OCI-LY1 (cell line): Measurements from ENCODE around the gene FBXL14.

Experiments
- CTCF ChIP-seq: fragments of 200-600 bp; sonication (generic), shearing (Covaris generic); IDR thresholded peaks from 2 replicates; pipeline ENCODE4 v1.5.1; 2017; ENCODE audit warnings: mild to moderate bottlenecking, antibody characterized with exemption, low read length, moderate library complexity, mixed read lengths
- EZH2 ChIP-seq: fragments of 200-600 bp; sonication (generic), shearing (Covaris generic); IDR thresholded peaks from 2 replicates; pipeline ENCODE4 v1.8.0; 2017; ENCODE audit warnings: borderline replicate concordance, mixed run types, mild to moderate bottlenecking, antibody characterized with exemption, low read length, moderate library complexity, mixed read lengths

- TF ChIP-seq EZH2 (no peak), CTCF (no peak)
Measured at GRCh38 chr12:1594261-1595025, at the start of gene FBXL14.
